Ishikawa (cell line): ENCODE measurements around the gene GRIK4.

Source experiments
- CEBPB ChIP-seq: IDR thresholded peaks from 2 replicates; pipeline ENCODE4 v1.6.1; 2012
- CREB1 ChIP-seq: IDR thresholded peaks from 2 replicates; pipeline ENCODE4 v1.6.1; 2012; ENCODE audit warnings: low read depth
- EGR1 ChIP-seq: IDR thresholded peaks from 2 replicates; pipeline ENCODE4 v1.6.1; 2012
- EP300 ChIP-seq: IDR thresholded peaks from 2 replicates; pipeline ENCODE4 v1.6.1; 2012; ENCODE audit warnings: borderline replicate concordance
- FOXM1 ChIP-seq: IDR thresholded peaks from 2 replicates; pipeline ENCODE4 v1.6.1; 2012; ENCODE audit warnings: low read depth, borderline replicate concordance
- NFIC ChIP-seq: IDR thresholded peaks from 2 replicates; pipeline ENCODE4 v1.6.1; 2012
- RAD21 ChIP-seq: IDR thresholded peaks from 2 replicates; pipeline ENCODE4 v1.6.1; 2012; ENCODE audit warnings: low read depth
- REST ChIP-seq: IDR thresholded peaks from 2 replicates; pipeline ENCODE4 v1.6.1; 2012; ENCODE audit warnings: low read depth, mild to moderate bottlenecking
- TAF1 ChIP-seq: IDR thresholded peaks from 2 replicates; pipeline ENCODE4 v1.6.1; 2012; ENCODE audit warnings: low read depth, mild to moderate bottlenecking
- TCF12 ChIP-seq: IDR thresholded peaks from 2 replicates; pipeline ENCODE4 v1.6.1; 2012; ENCODE audit warnings: low read depth
- TEAD4 ChIP-seq: IDR thresholded peaks from 2 replicates; pipeline ENCODE4 v1.6.1; 2012
- YY1 ChIP-seq: IDR thresholded peaks from 2 replicates; pipeline ENCODE4 v1.6.1; 2012; ENCODE audit warnings: low read depth
- ZBTB7A ChIP-seq: IDR thresholded peaks from 2 replicates; pipeline ENCODE4 v1.6.1; 2012; ENCODE audit warnings: low read depth
- TF ChIP-seq, protein P1 (sequence below): IDR thresholded peaks from 2 replicates; pipeline ENCODE4 v1.6.1; 2012
- TF ChIP-seq, protein P2 (sequence below): IDR thresholded peaks from 2 replicates; pipeline ENCODE4 v1.6.1; 2012

The GRIK4 gene

DNA sequence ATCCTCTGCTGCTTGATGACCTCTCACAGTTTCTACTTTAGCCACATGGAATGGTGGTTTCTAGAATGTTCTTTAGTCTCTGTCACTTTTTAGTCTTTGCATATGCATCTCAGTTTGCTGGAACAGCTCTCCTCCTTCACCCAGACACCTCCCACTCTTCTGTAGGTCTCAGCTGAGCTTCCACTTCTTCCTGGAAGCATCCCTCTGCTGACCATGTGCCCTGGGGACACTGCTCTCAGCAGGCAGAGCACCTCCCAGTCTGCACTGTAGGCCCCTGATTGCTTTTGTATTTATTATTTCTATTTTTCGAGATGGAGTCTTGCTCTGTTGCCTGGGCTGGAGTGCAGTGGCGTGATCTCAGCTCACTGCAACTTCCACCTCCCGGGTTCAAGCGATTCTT, 84.0 kb downstream of the GRIK4 start:
- TF ChIP-seq ZBTB7A (no peak), TAF1 (no peak), TEAD4 (no peak), EGR1 (no peak), NFIC (no peak), YY1 (no peak)
- TF ChIP-seq, protein P1, sequence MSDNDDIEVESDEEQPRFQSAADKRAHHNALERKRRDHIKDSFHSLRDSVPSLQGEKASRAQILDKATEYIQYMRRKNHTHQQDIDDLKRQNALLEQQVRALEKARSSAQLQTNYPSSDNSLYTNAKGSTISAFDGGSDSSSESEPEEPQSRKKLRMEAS = no peak
- TF ChIP-seq, protein P2, sequence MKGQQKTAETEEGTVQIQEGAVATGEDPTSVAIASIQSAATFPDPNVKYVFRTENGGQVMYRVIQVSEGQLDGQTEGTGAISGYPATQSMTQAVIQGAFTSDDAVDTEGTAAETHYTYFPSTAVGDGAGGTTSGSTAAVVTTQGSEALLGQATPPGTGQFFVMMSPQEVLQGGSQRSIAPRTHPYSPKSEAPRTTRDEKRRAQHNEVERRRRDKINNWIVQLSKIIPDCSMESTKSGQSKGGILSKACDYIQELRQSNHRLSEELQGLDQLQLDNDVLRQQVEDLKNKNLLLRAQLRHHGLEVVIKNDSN = no peak

- TF ChIP-seq TEAD4 = no peak
- TF ChIP-seq NFIC = no peak
- TF ChIP-seq, protein P1 = no peak
- TF ChIP-seq, protein P2 = no peak
- TF ChIP-seq TAF1 = no peak
- TF ChIP-seq EGR1 = no peak
- no peak for TF ChIP-seq TCF12
- no peak for TF ChIP-seq RAD21
- no peak for TF ChIP-seq CREB1
- no peak for TF ChIP-seq REST
- TF ChIP-seq EP300 = no peak
Observed at GRCh38 chr11:120597250-120598215, 86.0 kb downstream of the GRIK4 start.

DNA sequence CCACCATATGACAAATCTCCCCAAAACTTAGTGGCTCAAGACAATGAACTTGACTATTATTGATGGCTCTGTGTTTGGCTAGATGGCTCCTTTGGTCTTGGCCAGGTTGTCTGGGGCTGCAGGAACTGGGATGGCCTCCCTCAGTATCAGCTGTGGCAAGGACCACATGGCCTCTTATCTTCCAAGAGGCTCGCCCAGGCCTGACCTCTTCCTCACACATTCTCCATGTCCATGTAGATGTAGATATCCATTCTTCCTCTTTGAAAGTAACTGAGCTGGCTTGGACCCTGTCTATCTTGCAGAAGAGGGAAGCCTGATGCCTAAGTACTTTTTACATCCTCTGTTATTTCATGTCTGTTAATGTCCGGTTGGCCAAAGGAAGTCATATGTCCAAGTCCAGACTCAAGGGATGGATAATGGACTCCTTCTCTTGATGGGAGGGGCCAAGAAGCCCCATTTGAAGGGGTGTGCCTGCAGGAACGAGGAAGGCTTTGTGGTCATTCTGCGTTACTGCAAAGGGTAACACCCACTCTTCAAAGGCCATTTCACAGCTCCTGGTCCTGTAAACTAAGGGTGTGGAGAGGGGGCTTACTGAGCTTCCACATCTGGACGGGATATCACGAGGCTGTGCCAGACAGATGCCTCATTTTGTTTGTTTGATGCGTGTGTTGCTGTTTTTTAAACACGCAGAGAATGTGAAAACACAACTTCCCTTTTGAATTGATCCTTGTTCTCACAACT, 87.1 kb downstream of the GRIK4 start:
- TF ChIP-seq YY1 (no peak), EP300 (no peak), TAF1 (no peak), REST (no peak), CREB1 (no peak), TEAD4 (no peak), FOXM1 (no peak), EGR1 (no peak), ZBTB7A (no peak), TCF12 (no peak), RAD21 (no peak)
- TF ChIP-seq, protein P2 = no peak
- TF ChIP-seq, protein P1 = no peak

- TF ChIP-seq EP300 (no peak), YY1 (no peak), TCF12 (no peak), TAF1 (no peak), FOXM1 (no peak), REST (no peak), RAD21 (no peak), EGR1 (no peak), CEBPB (no peak), NFIC (no peak), CREB1 (no peak), ZBTB7A (no peak), TEAD4 (no peak)
- TF ChIP-seq, protein P2 = no peak
- TF ChIP-seq, protein P1 = no peak
Observed at GRCh38 chr11:120599816-120600420, 88.4 kb downstream of the GRIK4 start.
